ENCODE data around the gene FIBP.

DNA sequence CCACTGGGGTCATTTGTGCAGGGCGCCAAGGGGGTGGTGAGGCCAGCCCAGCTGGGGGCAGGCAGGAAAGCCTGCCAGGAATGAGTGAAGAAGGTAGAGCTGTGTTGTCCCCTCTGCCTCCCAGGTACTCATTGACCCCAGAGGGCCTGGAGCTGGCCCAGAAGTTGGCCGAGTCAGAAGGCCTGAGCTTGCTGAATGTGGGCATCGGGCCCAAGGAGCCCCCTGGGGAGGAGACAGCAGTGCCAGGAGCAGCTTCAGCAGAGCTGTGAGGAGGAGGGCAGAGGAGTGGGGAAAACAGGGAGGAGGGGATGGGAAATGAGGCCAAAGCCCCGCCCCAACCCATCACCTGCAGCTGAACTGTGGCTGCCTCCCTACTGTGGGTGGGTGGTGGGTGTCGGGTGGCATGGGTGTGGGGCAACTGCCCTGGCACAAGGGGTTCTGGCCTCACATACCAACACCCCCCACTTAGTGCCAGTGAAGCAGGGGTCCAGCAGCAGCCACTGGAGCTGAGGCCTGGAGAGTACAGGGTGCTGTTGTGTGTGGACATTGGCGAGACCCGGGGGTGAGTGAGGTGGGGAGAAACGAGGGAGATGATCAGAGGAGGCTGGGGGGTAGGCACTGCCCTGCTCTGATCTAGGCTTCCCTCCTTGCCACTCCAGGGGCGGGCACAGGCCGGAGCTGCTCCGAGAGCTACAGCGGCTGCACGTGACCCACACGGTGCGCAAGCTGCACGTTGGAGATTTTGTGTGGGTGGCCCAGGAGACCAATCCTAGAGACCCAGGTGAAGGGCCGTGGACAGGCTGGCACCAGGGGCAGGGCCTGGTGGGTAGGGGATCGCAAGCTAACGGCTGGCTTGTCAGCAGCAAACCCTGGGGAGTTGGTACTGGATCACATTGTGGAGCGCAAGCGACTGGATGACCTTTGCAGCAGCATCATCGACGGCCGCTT, 25.1 kb downstream of the FIBP start:
- TF ChIP-seq YY1 (IDR thresholded peaks at IDR 0.05; ENCODE audit: insufficient read depth, insufficient read length) (no peak), ZNF274 (IDR thresholded peaks at IDR 0.05; ENCODE audit: low read depth, low read length) (no peak)
